Calu3 (cell line): ENCODE data around the gene FAM107B. TPM values are rescaled to one million over a fixed set of nuclear protein-coding genes. Genes with fewer than 3 reads are reported as not detected.

Source experiments
- BruUV-seq: library from RNA; stranded (reverse); fragments of 400-500 nt; replicated peaks from 2 replicates; lab custom pipeline; 2021; lab: Mats Ljungman, UMichigan
- CTCF ChIA-PET: fragments of 300-600 bp; sonication (Branson Sonifier 250); formaldehyde crosslinking; loops from one replicate; lab custom pipeline; 2022; ENCODE audit warnings: antibody characterized with exemption; lab: Charles Lee
- DNase-seq: peaks from one replicate; pipeline ENCODE4 v3.0.0; 2022
- H3K27ac Mint-ChIP-seq: one replicate; pipeline ENCODE4 v1.8.0; 2022; ENCODE audit warnings: mixed read lengths; ENCODE audit not compliant: unreplicated experiment
- H3K27me3 Mint-ChIP-seq: one replicate; pipeline ENCODE4 v1.8.0; 2022; ENCODE audit warnings: mixed read lengths; ENCODE audit not compliant: unreplicated experiment
- H3K36me3 Mint-ChIP-seq: one replicate; pipeline ENCODE4 v1.8.0; 2022; ENCODE audit warnings: mild to moderate bottlenecking, moderate library complexity, mixed read lengths; ENCODE audit not compliant: insufficient read depth, unreplicated experiment
- H3K4me1 Mint-ChIP-seq: one replicate; pipeline ENCODE4 v1.8.0; 2022; ENCODE audit warnings: mild to moderate bottlenecking, low read depth, mixed read lengths; ENCODE audit not compliant: unreplicated experiment
- H3K4me3 Mint-ChIP-seq: one replicate; pipeline ENCODE4 v1.8.0; 2022; ENCODE audit warnings: mild to moderate bottlenecking, low read depth, moderate library complexity, mixed read lengths; ENCODE audit not compliant: unreplicated experiment
- H3K9me3 Mint-ChIP-seq: one replicate; pipeline ENCODE4 v1.8.0; 2022; ENCODE audit warnings: low read depth, mixed read lengths; ENCODE audit not compliant: unreplicated experiment
- intact Hi-C: fragments of 100-400 bp; cut with micrococcal nuclease; formaldehyde crosslinking; loops from one replicate; pipeline ENCODE4 v1.10.0; 2022; ENCODE audit not compliant: unreplicated experiment
- total RNA-seq: library from RNA; stranded (reverse); gene quantifications from 2 replicates; pipeline ENCODE4 v1.2.3, GENCODE V29; 2022
- TF ChIP-seq, protein P1 (sequence below): fragments of 200-600 bp; IDR thresholded peaks from one replicate; pipeline ENCODE4 v1.8.0; 2022; ENCODE audit warnings: antibody characterized with exemption; ENCODE audit not compliant: unreplicated experiment

FAM107B gene
- total RNA-seq, 1 experiment from 2014 or later: 168 TPM

DNA sequence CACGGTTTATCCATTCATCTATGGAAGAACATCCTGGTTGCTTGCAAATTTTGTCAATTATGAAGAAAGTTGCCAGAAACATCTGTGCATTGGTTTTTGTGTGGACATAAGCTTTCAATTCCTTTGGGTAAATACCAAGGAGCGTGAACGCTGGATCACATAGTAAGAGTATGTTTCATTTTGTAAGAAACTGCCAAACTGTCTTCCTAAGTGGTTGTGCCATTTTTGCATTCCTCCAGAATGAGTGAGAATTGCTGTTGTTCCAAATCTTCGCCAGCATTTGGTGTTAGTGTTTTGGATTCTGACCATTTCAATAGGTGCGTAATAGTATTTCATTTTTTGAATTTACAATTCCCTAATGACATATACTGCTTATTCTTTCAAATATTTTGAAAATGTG is 288.7 kb downstream of the FAM107B start:
- BruUV-seq: no TSS peak
- H3K4me1 Mint-ChIP-seq: peaks cover 14% of the 10 kb centered on the region
- CTCF ChIA-PET: no interaction called here
- no peak overlapping the region for H3K4me3 Mint-ChIP-seq
- TF ChIP-seq, protein P1, sequence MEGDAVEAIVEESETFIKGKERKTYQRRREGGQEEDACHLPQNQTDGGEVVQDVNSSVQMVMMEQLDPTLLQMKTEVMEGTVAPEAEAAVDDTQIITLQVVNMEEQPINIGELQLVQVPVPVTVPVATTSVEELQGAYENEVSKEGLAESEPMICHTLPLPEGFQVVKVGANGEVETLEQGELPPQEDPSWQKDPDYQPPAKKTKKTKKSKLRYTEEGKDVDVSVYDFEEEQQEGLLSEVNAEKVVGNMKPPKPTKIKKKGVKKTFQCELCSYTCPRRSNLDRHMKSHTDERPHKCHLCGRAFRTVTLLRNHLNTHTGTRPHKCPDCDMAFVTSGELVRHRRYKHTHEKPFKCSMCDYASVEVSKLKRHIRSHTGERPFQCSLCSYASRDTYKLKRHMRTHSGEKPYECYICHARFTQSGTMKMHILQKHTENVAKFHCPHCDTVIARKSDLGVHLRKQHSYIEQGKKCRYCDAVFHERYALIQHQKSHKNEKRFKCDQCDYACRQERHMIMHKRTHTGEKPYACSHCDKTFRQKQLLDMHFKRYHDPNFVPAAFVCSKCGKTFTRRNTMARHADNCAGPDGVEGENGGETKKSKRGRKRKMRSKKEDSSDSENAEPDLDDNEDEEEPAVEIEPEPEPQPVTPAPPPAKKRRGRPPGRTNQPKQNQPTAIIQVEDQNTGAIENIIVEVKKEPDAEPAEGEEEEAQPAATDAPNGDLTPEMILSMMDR: no peak
- H3K27ac Mint-ChIP-seq: no peak overlapping the region
- intact Hi-C loops: no loop called here
- no peaks in the 10 kb centered on the region for H3K36me3 Mint-ChIP-seq
- H3K9me3 Mint-ChIP-seq: peaks cover 4% of the 10 kb centered on the region
- DNase-seq: no peak
- peaks cover 61% of the 10 kb centered on the region for H3K27me3 Mint-ChIP-seq

DNA sequence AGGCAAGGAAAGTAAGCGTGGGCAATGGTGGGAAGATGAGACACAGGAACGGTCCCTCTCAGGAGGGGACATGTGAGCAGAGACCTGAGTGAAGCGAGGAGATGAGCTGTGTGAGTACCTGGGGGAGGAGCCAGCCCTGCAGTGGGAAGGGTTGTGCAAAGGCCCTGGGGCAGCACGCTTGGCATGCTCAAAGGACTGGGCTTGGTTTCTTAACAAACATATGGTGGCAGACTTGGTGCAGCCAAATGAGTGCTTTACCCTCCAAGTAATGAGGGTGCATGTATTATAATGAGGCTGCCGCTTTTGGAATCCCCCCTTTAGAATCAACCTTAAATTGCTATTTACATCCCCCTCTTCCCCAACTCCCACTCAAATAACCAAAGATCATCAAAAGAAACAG is 291.3 kb downstream of the FAM107B start:
- CTCF ChIA-PET: no interaction called here
- TF ChIP-seq, protein P1: no peak
- H3K27me3 Mint-ChIP-seq: peaks cover 45% of the 10 kb centered on the region
- intact Hi-C loops: no loop called here
- no peak overlapping the region for H3K4me3 Mint-ChIP-seq
- no peak for DNase-seq
- H3K36me3 Mint-ChIP-seq: no peaks in the 10 kb centered on the region
- peaks cover 4% of the 10 kb centered on the region for H3K9me3 Mint-ChIP-seq
- peaks cover 14% of the 10 kb centered on the region for H3K4me1 Mint-ChIP-seq
- no peak overlapping the region for H3K27ac Mint-ChIP-seq
- no TSS peak for BruUV-seq

DNA sequence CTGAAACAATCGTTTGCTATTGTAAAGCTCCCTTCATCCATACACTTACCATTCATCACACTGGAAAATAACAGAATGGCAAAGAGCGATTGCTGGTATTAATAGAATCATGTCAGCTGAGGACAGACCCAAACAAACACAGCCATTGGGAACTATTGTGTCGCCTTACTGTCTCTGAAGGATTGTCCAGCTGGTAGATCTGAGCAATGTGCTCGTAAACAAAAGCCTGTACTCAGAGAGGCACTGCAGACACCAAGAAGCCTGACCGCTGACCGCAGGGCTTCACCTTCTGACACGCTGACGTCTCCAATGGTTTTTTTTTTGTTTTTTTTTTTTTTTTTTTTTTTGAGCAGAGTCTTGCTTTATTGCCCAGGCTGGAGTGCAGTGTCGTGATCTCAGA is 292.9 kb downstream of the FAM107B start:
- Mint-ChIP-seq H3K4me1 (peaks cover 4% of the 10 kb centered on the region), H3K36me3 (no peaks in the 10 kb centered on the region), H3K4me3 (no peak overlapping the region), H3K9me3 (peaks cover 4% of the 10 kb centered on the region), H3K27ac (no peak overlapping the region), H3K27me3 (peaks cover 37% of the 10 kb centered on the region)
- TF ChIP-seq, protein P1: no peak
- no TSS peak for BruUV-seq
- no peak for DNase-seq
- CTCF ChIA-PET: no interaction called here
- intact Hi-C loops: no loop called here

DNA sequence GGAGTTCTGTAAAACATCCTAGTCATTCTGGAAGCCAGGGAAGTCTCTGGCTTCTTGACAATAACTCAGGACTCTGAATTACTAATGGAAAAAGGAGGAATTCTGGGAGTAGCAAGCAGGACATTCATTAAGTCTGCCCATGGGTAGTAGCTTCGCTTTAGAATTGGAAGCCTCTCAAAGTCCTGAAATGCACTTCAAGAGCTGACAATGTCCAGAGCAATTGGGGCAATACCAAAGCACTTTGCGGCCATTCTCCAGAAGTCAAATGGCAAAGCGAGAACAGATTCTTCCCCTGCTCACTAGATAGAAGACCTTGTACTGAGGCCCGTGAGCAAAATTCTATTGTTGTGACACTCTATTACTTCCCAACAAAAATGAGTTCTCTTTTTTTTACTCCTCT is 293.7 kb downstream of the FAM107B start:
- peaks cover 4% of the 10 kb centered on the region for H3K9me3 Mint-ChIP-seq
- no peak for DNase-seq
- TF ChIP-seq, protein P1: no peak
- H3K4me3 Mint-ChIP-seq: no peak overlapping the region
- CTCF ChIA-PET: no interaction called here
- H3K27ac Mint-ChIP-seq: no peak overlapping the region
- H3K36me3 Mint-ChIP-seq: no peaks in the 10 kb centered on the region
- no TSS peak for BruUV-seq
- peaks cover 30% of the 10 kb centered on the region for H3K27me3 Mint-ChIP-seq
- no peaks in the 10 kb centered on the region for H3K4me1 Mint-ChIP-seq
- intact Hi-C loops: no loop called here
